Rectal smooth muscle tissue (tissue), 1 donor: ENCODE results near the gene COL18A1.

Experiments used
- H3K27ac ChIP-seq: one replicate; pipeline ENCODE4 v1.7.0; 2013; ENCODE audit warnings: low read depth, low read length, inconsistent platforms
- H3K27me3 ChIP-seq: one replicate; pipeline ENCODE4 v1.7.0; 2013; ENCODE audit warnings: low read length; ENCODE audit not compliant: control insufficient read depth, insufficient read depth
- H3K36me3 ChIP-seq: one replicate; pipeline ENCODE4 v1.7.0; 2013; ENCODE audit warnings: low read length; ENCODE audit not compliant: control insufficient read depth, insufficient read depth
- H3K4me1 ChIP-seq: one replicate; pipeline ENCODE4 v1.7.0; 2013; ENCODE audit warnings: low read length; ENCODE audit not compliant: control insufficient read depth, insufficient read depth
- H3K4me3 ChIP-seq: one replicate; pipeline ENCODE4 v1.7.0; 2013; ENCODE audit warnings: low read length
- H3K9ac ChIP-seq: one replicate; pipeline ENCODE4 v1.7.0; 2013; ENCODE audit warnings: low read length

The COL18A1 gene

GRCh38 chr21:45484318-45484717 lies 79.4 kb downstream of the COL18A1 start:
- Histone ChIP-seq H3K4me1 (no peaks in the 10 kb centered on the region), H3K27ac (no peak overlapping the region), H3K4me3 (no peak overlapping the region), H3K9ac (no peak overlapping the region), H3K27me3 (no peaks in the 10 kb centered on the region), H3K36me3 (peaks cover 3% of the 10 kb centered on the region)

GRCh38 chr21:45485686-45486442 lies 80.9 kb downstream of the COL18A1 start:
- H3K9ac ChIP-seq, result no peak overlapping the region
- no peak overlapping the region for H3K27ac ChIP-seq
- H3K4me1 ChIP-seq, result no peaks in the 10 kb centered on the region
- H3K27me3 ChIP-seq, result no peaks in the 10 kb centered on the region
- H3K36me3 ChIP-seq, result peaks cover 3% of the 10 kb centered on the region
- H3K4me3 ChIP-seq, result no peak overlapping the region

- Histone ChIP-seq H3K27me3 (no peaks in the 10 kb centered on the region), H3K9ac (no peak overlapping the region), H3K4me3 (no peak overlapping the region), H3K27ac (no peak overlapping the region), H3K4me1 (no peaks in the 10 kb centered on the region), H3K36me3 (peaks cover 3% of the 10 kb centered on the region)
Measured at GRCh38 chr21:45486443-45487160, 81.6 kb downstream of the COL18A1 start.

- Histone ChIP-seq H3K9ac (no peak overlapping the region), H3K36me3 (peaks cover 3% of the 10 kb centered on the region), H3K4me1 (no peaks in the 10 kb centered on the region), H3K27ac (no peak overlapping the region), H3K27me3 (no peaks in the 10 kb centered on the region), H3K4me3 (no peak overlapping the region)
Measured at GRCh38 chr21:45487161-45487806, 82.3 kb downstream of the COL18A1 start.

GRCh38 chr21:45487891-45488600 lies 83.1 kb downstream of the COL18A1 start:
- Histone ChIP-seq H3K4me3 (no peak overlapping the region), H3K27ac (no peak overlapping the region), H3K9ac (no peak overlapping the region), H3K27me3 (no peaks in the 10 kb centered on the region), H3K4me1 (no peaks in the 10 kb centered on the region), H3K36me3 (no peaks in the 10 kb centered on the region)

GRCh38 chr21:45488931-45489721 lies 84.2 kb downstream of the COL18A1 start:
- no peak overlapping the region for H3K4me3 ChIP-seq
- H3K4me1 ChIP-seq, result no peaks in the 10 kb centered on the region
- H3K27me3 ChIP-seq, result no peaks in the 10 kb centered on the region
- H3K36me3 ChIP-seq, result no peaks in the 10 kb centered on the region
- H3K27ac ChIP-seq, result no peak overlapping the region
- no peak overlapping the region for H3K9ac ChIP-seq

GRCh38 chr21:45489722-45489982 lies 84.7 kb downstream of the COL18A1 start:
- Histone ChIP-seq H3K4me1 (no peaks in the 10 kb centered on the region), H3K36me3 (no peaks in the 10 kb centered on the region), H3K4me3 (no peak overlapping the region), H3K27me3 (no peaks in the 10 kb centered on the region), H3K9ac (no peak overlapping the region), H3K27ac (no peak overlapping the region)

GRCh38 chr21:45490049-45490731 lies 85.2 kb downstream of the COL18A1 start:
- no peaks in the 10 kb centered on the region for H3K36me3 ChIP-seq
- no peaks in the 10 kb centered on the region for H3K27me3 ChIP-seq
- no peak overlapping the region for H3K4me3 ChIP-seq
- no peak overlapping the region for H3K9ac ChIP-seq
- no peak overlapping the region for H3K27ac ChIP-seq
- H3K4me1 ChIP-seq, result no peaks in the 10 kb centered on the region

- Histone ChIP-seq H3K27ac (no peak overlapping the region), H3K4me3 (no peak overlapping the region), H3K9ac (no peak overlapping the region), H3K36me3 (peaks cover 3% of the 10 kb centered on the region), H3K4me1 (no peaks in the 10 kb centered on the region), H3K27me3 (no peaks in the 10 kb centered on the region)
Measured at GRCh38 chr21:45491056-45491455, 86.1 kb downstream of the COL18A1 start.

GRCh38 chr21:45491623-45492022 lies 86.7 kb downstream of the COL18A1 start:
- H3K4me1 ChIP-seq, result no peaks in the 10 kb centered on the region
- H3K27ac ChIP-seq, result no peak overlapping the region
- no peak overlapping the region for H3K9ac ChIP-seq
- peaks cover 3% of the 10 kb centered on the region for H3K36me3 ChIP-seq
- no peak overlapping the region for H3K4me3 ChIP-seq
- H3K27me3 ChIP-seq, result no peaks in the 10 kb centered on the region

GRCh38 chr21:45492765-45493164 lies 87.8 kb downstream of the COL18A1 start:
- Histone ChIP-seq H3K36me3 (peaks cover 3% of the 10 kb centered on the region), H3K4me1 (no peaks in the 10 kb centered on the region), H3K9ac (no peak overlapping the region), H3K4me3 (no peak overlapping the region), H3K27ac (no peak overlapping the region), H3K27me3 (no peaks in the 10 kb centered on the region)
